Measurements from ENCODE around the gene NOX4.
A peak's percentile ranks its signal among the peaks of the same experiment; 100 is the strongest.
"Not testable (repeated sequence)": the region's sequence is repeated elsewhere in the genome, so short reads cannot be mapped to it uniquely, and the experiment has no call there.

Gene NOX4

GRCh38 chr11:89457190-89457589 lies 34.0 kb downstream of the NOX4 start:
- DNase-seq, result no peak

- no peak for DNase-seq
These were observed 34.5 kb downstream of the NOX4 start for GRCh38 chr11:89456681-89457080.

GRCh38 chr11:89452780-89453179 lies 38.4 kb downstream of the NOX4 start:
- no peak for DNase-seq

GRCh38 chr11:89447845-89448244 lies 43.3 kb downstream of the NOX4 start:
- no peak for DNase-seq

GRCh38 chr11:89443361-89444322 lies 47.5 kb downstream of the NOX4 start:
- DNase-seq, result peak in 1 of 2 experiments; percentile 11

- DNase-seq, result peak in 1 of 2 experiments; percentile 9
These were observed 48.4 kb downstream of the NOX4 start for GRCh38 chr11:89442801-89443200.

GRCh38 chr11:89441606-89442005 lies 49.6 kb downstream of the NOX4 start:
- no peak for DNase-seq

- DNase-seq, result no peak
These were observed 53.9 kb downstream of the NOX4 start for GRCh38 chr11:89437317-89437716.

- DNase-seq, result no peak
These were observed 55.1 kb downstream of the NOX4 start for GRCh38 chr11:89436071-89436470.

GRCh38 chr11:89433278-89433677 lies 57.9 kb downstream of the NOX4 start:
- no peak for DNase-seq

GRCh38 chr11:89432182-89432581 lies 59.0 kb downstream of the NOX4 start:
- not testable (repeated sequence) for DNase-seq

- DNase-seq, result not testable (repeated sequence)
These were observed 64.7 kb downstream of the NOX4 start for GRCh38 chr11:89426501-89426900.

GRCh38 chr11:89421718-89422117 lies 69.5 kb downstream of the NOX4 start:
- DNase-seq, result no peak

GRCh38 chr11:89420981-89421380 lies 70.2 kb downstream of the NOX4 start:
- peak; percentile 19 to 80 for DNase-seq

- peak in 1 of 2 experiments; percentile 32 for DNase-seq
These were observed 74.2 kb downstream of the NOX4 start for GRCh38 chr11:89416961-89417360.

- not testable (repeated sequence) for DNase-seq
These were observed 80.1 kb downstream of the NOX4 start for GRCh38 chr11:89411112-89411511.

GRCh38 chr11:89410666-89411065 lies 80.5 kb downstream of the NOX4 start:
- DNase-seq, result not testable (repeated sequence)

GRCh38 chr11:89408441-89408840 lies 82.7 kb downstream of the NOX4 start:
- not testable (repeated sequence) for DNase-seq

GRCh38 chr11:89405629-89406028 lies 85.5 kb downstream of the NOX4 start:
- DNase-seq, result peak in 1 of 2 experiments; percentile 5

GRCh38 chr11:89391654-89392053 lies 99.5 kb downstream of the NOX4 start:
- DNase-seq, result not testable (repeated sequence)

GRCh38 chr11:89387501-89387900 lies 103.7 kb downstream of the NOX4 start:
- DNase-seq, result not testable (repeated sequence)

- DNase-seq, result not testable (repeated sequence)
These were observed 108.2 kb downstream of the NOX4 start for GRCh38 chr11:89382986-89383385.

- DNase-seq, result no peak
These were observed 110.1 kb downstream of the NOX4 start for GRCh38 chr11:89381094-89381493.

Measured in NCI-H2081 (cell line).